GM18951 (cell line): Measurements from ENCODE around the gene RIT2.

Experiments used
- POLR2A ChIP-seq: IDR thresholded peaks from 4 replicates; pipeline ENCODE4 v1.6.1; 2011; ENCODE audit warnings: mild to moderate bottlenecking; ENCODE audit not compliant: insufficient read length, insufficient read depth; ENCODE audit errors: extremely low read depth
- in situ Hi-C: fragments of 300-500 bp; cut with MboI; formaldehyde crosslinking; loops from one replicate; pipeline ENCODE4 v1.12.0; 2022; ENCODE audit warnings: low sequenced_read_pairs, mixed read lengths, inconsistent platforms; ENCODE audit not compliant: unreplicated experiment

The RIT2 gene

DNA sequence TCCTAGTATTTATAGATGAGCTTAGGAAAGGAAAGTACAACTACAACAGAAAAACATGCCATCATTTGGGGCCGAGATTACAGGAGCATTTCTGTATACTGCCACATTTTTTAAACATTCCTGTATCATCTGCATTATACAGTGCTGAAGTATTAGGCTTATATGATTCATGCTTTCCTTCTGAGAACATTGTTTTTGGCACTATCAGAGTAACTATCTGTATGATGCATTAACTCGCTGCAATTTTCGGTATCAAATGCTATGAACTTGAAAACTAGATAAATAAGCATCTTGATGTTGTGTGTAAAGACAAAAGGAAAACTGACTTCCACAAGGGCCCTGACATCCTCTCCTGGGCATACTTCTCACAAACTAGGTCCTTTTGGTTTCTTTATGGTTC lies 102.0 kb downstream of the RIT2 start:
- in situ Hi-C loops: no loop called here
- TF ChIP-seq POLR2A: no peak

DNA sequence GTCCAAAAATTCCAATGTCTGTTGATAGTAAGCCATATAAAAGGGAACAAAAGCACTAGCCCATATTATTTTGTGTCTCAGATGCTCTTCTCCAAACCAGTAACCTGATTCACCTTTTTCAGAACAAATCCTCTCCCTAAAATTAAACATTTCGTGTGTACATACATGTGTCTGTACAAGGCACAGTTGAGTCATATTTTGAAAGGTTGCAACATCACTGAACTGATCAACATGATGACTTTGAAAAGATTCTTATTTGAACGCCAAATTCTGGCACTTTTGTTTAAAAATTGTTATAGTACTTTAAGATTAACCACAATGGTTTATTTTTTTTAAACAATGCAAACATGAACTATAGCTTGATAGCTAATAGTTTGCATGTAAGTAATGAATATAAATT lies 102.5 kb downstream of the RIT2 start:
- TF ChIP-seq POLR2A: no peak
- in situ Hi-C loops: no loop called here

DNA sequence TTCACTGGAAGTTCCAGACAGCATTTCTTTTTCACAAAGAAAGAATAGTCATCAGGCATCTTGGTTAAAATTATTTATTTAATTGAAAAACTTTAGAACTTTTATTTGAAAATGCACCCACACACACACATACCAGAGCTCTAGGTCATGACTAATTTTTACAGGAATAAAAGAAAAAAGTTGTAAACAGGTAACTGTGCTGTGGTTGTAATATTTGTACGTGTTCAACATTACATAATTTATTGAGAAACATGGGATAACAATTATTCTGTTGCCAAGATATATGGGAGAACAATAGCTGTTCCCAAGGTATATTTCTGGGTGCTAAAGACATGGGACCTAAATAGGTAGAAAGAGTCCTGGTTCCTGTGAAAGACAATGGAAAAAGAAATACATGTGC lies 104.9 kb downstream of the RIT2 start:
- in situ Hi-C loops: no loop called here
- TF ChIP-seq POLR2A: no peak

DNA sequence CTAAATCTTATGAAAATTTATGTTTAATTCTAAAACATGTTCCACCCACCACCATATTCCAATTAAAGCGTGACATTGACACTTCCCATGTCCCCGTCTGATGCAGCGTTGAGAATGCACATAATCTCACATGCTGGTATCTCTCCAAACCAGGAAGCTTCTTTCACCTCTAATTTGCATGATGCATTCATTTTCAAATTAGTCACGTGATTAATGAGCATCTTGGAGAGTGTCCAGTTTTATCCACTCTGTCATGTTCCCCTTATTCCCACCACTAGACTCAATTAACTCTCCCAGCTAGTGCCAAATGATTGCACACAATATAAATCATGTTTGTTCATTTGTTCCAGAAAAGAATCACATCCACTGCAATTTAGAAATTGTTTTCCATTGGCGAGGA lies 105.8 kb downstream of the RIT2 start:
- in situ Hi-C loops: no loop called here
- no peak for TF ChIP-seq POLR2A

DNA sequence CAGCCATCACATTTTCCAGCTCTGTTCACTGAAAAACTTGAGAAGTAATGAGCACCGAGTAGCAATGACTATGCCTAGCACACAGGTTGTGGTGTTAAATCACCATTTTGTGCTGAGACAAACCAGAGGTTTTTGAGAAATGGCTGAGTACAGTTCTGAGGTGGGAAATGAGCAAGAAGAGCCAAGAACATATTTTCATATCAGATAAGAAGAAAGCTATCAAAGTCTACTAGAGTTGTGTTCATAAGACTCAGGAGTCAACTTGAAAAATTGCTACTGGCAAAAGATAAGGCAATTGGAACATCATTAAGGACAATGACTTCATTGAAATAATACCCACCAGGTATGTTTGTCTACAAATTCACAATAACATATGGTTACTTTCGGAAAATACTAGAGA lies 108.1 kb downstream of the RIT2 start:
- in situ Hi-C loops: no loop called here
- TF ChIP-seq POLR2A: no peak

DNA sequence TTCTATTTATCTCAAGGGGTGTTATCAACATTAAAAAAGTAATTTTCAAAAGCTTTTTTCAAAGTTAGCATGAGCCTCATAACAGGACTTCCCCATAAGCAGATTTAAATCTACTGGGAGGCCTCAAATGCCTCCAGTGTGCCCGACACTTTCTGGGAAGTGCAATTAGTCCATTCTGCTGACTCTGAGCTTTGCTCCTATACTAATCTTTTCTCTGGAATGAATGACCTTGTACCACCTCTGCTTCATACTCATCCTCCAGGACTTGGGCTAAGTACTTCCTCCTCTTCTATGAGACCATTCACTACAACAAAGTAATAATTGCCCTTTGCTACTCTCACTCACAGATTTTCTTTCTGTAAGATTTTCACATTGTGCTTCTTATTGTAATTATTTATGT lies 111.1 kb downstream of the RIT2 start:
- TF ChIP-seq POLR2A: no peak
- in situ Hi-C loops: no loop called here

DNA sequence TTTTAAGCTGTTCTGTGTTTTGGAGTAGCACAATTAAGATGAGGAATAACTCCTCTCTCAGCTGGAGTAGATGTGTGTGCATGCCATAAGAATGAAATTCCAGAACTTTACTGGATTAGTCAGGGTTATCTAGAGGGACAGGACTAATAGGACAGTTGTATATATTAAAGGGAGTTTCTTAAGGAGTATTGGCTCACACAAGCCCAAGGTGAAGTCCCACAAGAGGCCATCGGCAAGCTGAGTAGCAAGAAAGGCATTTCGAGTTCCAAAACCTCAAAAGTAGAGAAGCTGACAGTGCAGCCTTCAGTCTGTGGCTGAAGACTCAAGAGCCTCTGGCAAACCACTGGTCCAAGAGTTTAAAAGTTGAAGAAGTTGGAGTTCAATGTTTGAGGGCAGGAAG lies 113.7 kb downstream of the RIT2 start:
- no peak for TF ChIP-seq POLR2A
- in situ Hi-C loops: no loop called here

DNA sequence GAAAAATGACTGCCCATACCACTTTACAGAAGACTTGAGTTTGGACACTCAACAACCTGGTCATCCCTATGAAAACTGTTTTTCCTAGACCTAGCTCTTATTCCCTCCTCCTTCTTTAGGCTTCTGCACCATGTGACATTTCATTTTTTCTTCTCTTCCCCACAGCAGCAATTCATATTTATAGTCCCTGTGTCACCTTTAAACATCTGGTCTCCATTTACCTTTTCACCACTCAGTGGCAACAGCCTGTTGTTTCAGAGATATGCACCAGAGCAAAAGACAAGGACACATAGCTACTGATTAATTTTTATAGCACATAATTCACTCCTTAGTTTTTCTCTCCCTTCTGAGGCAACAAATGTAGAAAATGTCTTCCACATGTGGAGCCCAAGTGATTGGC lies 118.7 kb downstream of the RIT2 start:
- in situ Hi-C loops: no loop called here
- TF ChIP-seq POLR2A: no peak

DNA sequence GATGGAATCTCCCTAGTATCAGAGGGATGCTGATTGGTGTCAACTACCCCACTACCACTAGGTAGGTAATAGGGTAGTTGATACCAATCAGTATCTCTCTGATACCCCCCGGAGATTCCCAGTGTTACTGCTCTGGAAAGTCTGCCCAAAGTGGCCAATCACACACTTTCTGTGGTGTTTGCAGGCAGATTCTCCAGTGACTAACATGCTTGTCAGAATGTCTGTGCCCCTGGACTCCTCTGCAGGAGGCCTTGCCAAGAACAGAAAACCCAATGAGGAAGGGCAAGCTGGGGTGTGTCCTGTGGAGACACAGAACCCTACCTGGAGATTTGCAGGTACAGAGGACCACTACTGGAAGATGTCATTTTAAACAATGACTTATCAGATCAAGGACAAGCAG lies 135.1 kb downstream of the RIT2 start:
- TF ChIP-seq POLR2A: no peak
- in situ Hi-C loops: no loop called here

DNA sequence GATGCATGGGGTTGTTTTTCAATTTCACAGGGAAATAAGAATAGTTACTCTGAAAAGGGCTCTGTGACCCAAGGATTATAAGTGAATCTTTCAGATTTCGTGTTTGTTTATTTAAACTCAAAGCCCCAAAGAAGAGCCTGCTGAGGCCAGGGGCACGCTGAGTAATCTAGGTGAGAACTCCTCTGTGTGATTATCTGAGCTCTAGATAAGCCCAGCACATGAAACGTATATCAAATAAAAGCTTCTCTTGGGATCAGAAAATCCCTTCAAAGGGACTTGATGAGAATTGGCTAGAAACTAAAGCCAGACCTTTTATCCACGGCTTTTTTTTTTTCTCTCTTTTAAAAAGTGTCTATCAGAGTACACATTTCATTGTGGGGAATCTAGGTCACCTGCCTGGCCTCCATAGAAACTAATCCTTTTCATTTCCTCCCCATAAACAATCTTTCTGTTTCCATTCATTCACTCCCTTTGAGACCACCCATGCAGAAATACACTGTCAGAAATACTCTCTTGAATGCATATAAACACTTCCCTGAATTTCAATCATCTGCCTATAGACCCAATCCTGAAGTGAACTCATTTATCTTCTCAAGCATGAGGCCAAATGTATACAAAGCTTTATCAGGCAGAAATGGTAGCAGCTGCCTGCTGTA lies 137.4 kb downstream of the RIT2 start:
- in situ Hi-C loops: no loop called here
- TF ChIP-seq POLR2A: no peak

DNA sequence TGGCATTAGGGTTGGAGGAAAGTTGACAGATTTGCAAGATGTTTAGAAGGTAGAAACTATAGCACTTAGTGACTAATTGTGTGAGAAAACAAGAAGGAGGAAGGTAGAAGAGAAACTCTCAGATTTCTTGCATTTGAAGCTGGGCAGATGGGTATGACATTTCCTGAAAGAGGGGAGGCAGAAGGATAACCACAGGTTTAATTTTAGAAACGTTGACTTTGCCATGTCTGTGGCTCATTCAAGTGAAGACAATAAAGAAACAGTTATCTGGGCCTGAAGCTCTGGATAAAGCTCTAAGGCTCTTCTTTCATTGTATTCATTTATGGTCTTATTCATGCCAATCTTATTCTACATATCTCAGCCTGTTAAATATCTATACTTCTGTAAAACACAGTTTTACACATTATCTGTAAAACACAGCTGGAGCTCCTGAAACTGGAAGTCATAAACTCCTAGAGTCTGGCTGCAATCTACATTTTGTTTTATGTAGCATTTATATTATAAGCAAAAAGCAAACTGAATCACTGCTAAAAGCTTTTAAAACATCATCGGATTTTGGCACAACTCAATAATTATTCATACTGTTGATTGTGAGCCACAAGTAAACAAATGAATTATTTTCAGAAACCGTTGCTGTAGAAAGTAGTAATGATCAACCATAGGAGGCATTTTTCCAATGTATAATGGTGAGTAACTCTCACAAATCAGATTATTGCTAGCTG lies 138.5 kb downstream of the RIT2 start:
- in situ Hi-C loops: no loop called here

DNA sequence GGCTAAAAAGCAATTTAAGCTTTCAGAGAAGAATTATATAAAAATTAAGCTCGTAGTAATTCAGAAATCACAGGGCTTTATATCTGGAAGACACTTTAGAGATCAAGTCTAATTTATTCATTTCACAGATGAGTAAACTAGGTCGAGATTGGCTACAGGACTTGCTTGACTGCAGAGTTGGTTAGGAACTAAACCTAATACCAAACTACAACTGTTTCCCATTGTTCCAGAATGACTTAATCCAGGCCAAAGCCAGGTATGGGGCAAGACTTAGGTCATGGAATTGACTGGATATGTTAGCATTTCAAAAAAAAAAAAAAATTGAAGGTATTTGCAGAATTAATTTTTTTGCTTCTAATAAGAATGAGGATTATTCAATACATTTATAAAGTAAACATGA lies 146.1 kb downstream of the RIT2 start:
- TF ChIP-seq POLR2A: no peak
- in situ Hi-C loops: no loop called here

More for the DNA sequence above, 138.5 kb downstream of the RIT2 start:
- no peak for TF ChIP-seq POLR2A

DNA sequence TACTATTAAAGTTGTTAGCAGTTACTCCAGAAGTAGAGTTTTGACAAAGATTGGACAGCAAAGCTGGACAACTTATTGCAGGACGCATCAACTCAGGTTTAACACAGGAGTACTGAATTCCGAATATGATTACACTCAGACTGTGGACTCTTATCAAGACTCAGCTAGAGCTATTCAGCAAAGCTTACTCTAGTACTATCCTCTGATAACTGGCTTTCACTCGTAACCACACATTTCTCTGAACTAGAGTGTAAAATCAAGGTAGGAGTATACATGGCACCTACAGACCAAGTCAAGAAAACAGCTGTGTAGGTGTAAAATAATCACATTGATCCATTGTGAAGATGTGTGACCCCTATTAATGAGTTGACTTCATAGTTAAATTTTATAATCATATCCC lies 154.2 kb downstream of the RIT2 start:
- no peak for TF ChIP-seq POLR2A
- in situ Hi-C loops: no loop called here

DNA sequence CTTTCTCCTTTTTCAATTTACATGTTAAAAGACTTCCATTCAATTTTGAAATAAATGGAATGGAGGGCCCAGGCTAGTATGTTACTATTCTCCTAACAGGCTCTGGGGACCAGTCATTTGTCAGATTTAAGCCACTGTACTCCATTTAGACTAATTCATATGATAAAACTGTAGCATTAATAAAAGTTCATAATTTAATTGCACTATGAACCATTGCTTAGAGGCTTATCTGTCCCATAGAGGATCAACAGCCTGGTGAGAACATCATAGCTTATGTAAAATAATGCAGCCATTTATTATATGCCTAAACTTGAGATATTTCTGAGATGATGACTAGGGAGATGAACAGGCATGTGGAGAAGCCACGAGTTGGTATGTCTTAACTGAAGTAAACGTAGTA lies 156.0 kb downstream of the RIT2 start:
- in situ Hi-C loops: no loop called here
- TF ChIP-seq POLR2A: no peak

DNA sequence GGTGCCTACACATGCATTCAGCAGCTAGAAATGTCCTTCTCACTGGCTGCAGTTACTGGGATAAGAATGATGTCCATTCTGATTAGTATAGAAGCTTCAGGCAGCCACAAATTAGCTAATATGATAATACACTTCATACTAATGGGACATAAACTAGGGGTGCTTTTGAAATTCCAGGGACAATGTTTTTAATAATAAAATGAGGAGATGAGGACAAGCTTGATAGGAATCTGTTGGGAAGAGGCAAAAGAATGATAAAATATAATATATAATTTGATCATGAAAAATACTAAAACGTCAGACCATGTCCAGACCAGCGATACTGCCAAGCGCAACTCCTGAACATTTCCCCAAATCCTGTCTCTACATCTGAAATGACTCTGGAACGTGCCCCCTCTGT lies 157.1 kb downstream of the RIT2 start:
- in situ Hi-C loops: no loop called here
- TF ChIP-seq POLR2A: no peak

DNA sequence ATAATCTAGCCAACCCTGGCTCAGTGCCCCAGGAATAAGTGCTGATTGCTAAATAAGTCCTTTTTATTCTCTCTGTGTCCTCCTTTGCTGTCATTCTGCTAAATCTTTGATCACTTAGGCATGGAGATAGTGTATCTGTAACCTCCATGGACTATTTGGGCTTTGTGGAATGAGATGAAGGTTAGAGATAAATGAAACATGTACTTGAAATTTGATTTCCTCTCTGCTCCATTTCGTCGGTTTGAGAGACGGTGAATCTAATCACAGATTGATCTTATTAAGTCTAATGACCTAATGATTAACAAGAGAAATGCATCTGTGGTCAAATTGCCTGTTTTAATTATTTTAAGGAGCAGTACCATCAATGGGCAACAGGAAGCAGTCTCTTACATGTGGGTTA lies 159.2 kb downstream of the RIT2 start:
- in situ Hi-C loops: no loop called here
- no peak for TF ChIP-seq POLR2A
